Coronary artery (tissue), 2 donors: ENCODE measurements around the gene SFT2D3.

Experiments used
- DNase-seq: peaks from one replicate; pipeline ENCODE4 v3.0.0-alpha.2; 2017; ENCODE audit warnings: low spot score
- H3K27ac ChIP-seq, 2 donors: fragments of 200-600 bp; sonication (generic); one replicate each; pipeline ENCODE4 v1.5.1; 2016 to 2019
- H3K4me3 ChIP-seq: fragments of 200-600 bp; sonication (generic); 2 replicates; pipeline ENCODE4 v1.5.1; 2016; ENCODE audit warnings: mild to moderate bottlenecking, moderate library complexity
- CTCF ChIP-seq: fragments of 200-600 bp; sonication (generic); IDR thresholded peaks from one replicate; pipeline ENCODE4 v1.5.1; 2019; ENCODE audit warnings: antibody characterized with exemption

The SFT2D3 gene

GRCh38 chr2:127678531-127678930 lies 22.8 kb upstream of the SFT2D3 start:
- peak; percentile 52 for DNase-seq
- no peak for TF ChIP-seq CTCF

GRCh38 chr2:127678991-127679390 lies 22.3 kb upstream of the SFT2D3 start:
- DNase-seq: peak; percentile 59
- Histone ChIP-seq H3K27ac (no peak overlapping the region), H3K4me3 (no peak overlapping the region)
- no peak for TF ChIP-seq CTCF

More at GRCh38 chr2:127678531-127678930, 22.8 kb upstream of the SFT2D3 start:
- Histone ChIP-seq H3K27ac (no peak overlapping the region), H3K4me3 (no peak overlapping the region)

- no peak overlapping the region for H3K27ac ChIP-seq
These were observed 21.5 kb upstream of the SFT2D3 start for GRCh38 chr2:127679680-127680361.

GRCh38 chr2:127680706-127681287 lies 20.5 kb upstream of the SFT2D3 start:
- no peak for DNase-seq
- no peak for TF ChIP-seq CTCF
- Histone ChIP-seq H3K27ac (peak overlapping the region; percentile 24 to 70), H3K4me3 (peak overlapping the region; percentile 64)

More at GRCh38 chr2:127679680-127680361, 21.5 kb upstream of the SFT2D3 start:
- peak; percentile 43 for DNase-seq
- no peak overlapping the region for H3K4me3 ChIP-seq
- no peak for TF ChIP-seq CTCF

- peak; percentile 74 for DNase-seq
- Histone ChIP-seq H3K27ac (peak overlapping the region; percentile 24 to 70), H3K4me3 (peak overlapping the region; percentile 64)
- no peak for TF ChIP-seq CTCF
These were observed 20.0 kb upstream of the SFT2D3 start for GRCh38 chr2:127681288-127681804.

GRCh38 chr2:127681976-127682857 lies 19.1 kb upstream of the SFT2D3 start:
- H3K27ac ChIP-seq: peak overlapping the region; percentile 24 to 70
- TF ChIP-seq CTCF: no peak
- peak; percentile 62 for DNase-seq
- H3K4me3 ChIP-seq: no peak overlapping the region
